NCI-H69 (cell line): Measurements from ENCODE around the gene FAT4.
A peak's percentile ranks its signal among the peaks of the same experiment; 100 is the strongest.

Experiments
- DNase-seq: peaks from one replicate; lab custom pipeline; 2025; lab: John Stamatoyannopoulos, UW

Gene FAT4, protein sequence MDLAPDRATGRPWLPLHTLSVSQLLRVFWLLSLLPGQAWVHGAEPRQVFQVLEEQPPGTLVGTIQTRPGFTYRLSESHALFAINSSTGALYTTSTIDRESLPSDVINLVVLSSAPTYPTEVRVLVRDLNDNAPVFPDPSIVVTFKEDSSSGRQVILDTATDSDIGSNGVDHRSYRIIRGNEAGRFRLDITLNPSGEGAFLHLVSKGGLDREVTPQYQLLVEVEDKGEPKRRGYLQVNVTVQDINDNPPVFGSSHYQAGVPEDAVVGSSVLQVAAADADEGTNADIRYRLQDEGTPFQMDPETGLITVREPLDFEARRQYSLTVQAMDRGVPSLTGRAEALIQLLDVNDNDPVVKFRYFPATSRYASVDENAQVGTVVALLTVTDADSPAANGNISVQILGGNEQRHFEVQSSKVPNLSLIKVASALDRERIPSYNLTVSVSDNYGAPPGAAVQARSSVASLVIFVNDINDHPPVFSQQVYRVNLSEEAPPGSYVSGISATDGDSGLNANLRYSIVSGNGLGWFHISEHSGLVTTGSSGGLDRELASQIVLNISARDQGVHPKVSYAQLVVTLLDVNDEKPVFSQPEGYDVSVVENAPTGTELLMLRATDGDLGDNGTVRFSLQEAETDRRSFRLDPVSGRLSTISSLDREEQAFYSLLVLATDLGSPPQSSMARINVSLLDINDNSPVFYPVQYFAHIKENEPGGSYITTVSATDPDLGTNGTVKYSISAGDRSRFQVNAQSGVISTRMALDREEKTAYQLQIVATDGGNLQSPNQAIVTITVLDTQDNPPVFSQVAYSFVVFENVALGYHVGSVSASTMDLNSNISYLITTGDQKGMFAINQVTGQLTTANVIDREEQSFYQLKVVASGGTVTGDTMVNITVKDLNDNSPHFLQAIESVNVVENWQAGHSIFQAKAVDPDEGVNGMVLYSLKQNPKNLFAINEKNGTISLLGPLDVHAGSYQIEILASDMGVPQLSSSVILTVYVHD (N-terminal part only)

DNA sequence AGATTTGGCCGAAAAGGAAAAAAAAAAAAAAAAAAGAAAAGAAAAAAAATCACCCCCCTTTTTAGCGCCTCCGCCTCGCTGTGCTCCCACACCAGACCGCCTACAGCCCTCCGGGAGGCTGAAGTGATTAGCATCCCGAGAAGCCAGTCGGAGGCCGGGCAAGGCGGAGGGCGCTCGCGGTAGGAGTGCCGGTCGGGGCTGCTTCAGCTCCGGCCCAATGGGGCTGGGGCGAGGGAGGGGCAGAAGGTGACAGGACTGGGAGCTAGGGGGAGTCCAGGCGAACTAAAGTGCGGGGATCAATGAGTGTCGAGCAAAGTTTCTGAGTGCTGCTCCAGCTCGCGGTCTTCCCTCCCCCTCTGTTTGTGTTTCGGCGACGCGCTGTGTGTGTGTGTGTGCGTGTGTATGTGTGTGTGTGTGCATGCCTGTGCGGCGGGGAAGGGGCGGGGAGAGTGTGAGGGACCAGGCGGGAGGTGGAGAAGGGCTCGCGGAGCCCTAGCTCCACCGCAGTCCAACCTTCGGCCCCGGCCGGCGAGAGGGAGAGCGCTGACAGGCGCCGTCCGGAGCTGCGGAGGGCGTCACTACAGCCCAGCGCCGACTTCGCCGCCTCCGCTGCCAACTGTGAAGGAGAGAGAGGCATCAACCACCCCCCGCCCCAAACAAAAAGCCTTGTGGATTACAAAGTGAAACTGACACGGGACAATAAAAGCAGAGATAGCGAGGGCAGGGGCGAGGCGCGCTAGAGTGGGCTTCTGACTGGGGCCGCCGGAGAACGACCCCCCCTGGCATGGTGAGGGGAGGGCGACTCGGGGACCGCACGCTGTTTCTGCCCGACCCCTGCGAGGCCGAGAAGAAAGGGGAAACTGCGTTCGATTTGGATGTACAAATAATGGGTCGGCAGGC, at the start of gene FAT4:
TSS of gene FAT4 (plus strand) at position 280 of the 900 bp plus-strand sequence. CDS start 1,457 bp downstream, outside the sequence.
- peak; percentile 86 for DNase-seq

DNA sequence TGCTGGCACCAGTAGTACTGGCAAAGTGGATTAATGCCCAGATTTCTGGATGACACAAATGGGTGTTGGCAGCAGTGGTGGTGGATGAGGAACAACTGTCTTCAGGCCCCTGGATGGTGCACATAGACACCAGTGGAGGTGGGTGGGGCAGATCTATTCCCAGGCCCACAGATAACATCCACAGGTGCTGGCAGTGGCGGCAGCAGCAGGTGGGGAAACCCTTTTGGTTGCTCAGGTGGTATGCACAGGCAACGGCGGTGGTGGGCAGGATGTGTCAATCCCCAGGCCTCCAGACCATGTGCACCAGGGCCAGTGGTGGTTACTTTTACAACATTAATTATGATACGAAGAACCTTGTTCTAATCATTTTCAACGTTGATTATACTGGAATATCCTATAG, 48.9 kb upstream of the FAT4 start:
- no peak for DNase-seq

DNA sequence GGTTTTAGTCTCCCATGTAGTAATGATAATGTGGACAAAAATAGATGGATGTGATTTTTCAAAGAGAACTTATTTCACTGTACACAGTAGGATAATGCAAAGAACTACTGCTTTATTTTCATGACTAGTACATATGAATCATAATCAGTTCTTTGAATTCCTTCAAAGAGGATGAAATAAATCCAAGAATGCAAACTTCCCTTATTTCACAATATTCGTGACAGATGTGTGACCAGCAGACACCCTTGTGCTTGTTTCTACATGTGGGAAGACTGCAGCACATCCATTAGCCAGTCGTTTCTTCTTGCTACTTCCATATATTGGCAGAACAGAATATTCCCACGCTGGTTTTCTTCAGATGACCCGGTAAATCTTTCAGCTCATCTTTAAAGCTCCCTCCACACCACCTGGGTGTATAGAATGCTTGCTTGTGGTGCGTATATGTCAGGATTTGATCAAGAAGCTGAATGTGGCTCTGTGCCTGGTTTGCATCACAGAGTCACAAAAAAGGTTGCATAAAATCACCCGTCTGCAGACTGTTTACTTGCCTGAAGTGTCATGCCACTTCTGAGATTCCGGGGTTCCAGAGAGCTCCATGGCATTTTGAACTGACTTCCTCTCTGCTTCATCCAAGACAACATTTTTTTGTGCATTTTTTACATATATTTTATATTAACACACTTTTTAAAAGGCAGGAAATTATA, 47.7 kb upstream of the FAT4 start:
- peak; percentile 50 for DNase-seq

DNA sequence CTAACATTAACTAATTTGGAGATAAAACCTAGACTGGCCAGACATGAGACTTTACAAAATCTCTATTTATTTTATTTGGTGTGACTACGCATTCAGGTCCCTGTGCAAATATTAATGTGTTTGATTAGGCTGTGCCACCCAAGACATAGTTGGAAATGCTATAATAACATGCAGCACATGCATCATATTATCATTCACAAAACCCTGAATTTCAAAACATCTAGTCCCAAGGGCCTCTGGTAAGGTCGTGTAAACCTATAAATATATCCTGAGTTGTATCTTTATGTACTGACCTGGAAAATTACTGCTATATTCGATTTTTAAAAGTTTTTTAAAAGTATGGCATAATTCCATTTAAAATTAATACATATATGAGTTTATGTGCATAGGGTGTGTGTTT, 47.1 kb upstream of the FAT4 start:
- peak; percentile 20 for DNase-seq

DNA sequence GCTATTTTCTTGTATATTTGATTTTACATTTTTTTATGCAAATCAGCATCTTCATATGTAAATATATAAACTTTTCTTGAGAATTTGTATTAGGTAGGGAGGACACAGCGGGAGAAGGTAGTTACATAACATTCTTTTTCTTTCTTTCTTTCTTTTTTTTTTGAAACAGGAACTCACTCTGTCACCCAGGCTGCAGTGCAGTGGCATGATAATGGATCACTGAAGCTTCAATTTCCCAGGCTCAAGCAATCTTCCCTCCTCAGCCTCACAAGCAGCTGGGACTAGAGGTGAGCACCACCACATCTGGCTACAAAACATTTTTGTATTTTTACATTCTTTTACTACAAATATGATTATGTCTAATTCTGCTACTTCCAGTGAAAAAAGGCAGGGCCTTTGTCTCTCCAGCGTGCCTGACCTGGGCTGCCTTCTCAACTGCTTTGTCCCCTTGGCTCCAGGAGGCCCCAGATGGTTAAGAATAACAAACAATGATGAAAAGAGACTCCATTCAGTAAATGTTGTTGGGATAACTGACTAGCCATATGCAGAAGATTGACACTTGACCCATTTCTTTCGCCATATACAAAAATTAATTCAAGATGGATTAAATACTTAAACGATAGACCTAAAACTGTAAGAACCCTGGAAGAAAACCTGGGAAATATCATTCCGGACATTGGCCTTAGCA, 46.5 kb upstream of the FAT4 start:
- DNase-seq, result peak; percentile 85

DNA sequence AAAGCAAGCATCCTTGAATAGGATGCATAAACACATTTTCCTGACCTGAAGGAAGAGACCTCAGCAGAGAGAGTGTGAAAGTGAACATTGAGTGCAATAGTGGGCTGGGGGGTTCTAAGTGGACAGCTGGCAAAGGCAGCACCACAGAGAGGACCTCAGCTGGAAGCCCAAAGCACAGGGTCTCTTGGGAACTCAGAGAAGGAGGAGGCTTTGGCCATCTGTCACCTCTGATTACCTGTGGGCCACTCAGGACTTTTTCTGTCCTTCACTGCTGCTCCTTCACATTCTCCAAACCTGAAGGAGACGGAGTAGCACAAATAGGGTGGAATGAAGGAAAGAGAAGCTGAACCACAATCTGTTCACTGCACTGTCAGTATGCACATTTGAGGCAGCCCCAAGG, 37.9 kb upstream of the FAT4 start:
- peak; percentile 57 for DNase-seq

DNA sequence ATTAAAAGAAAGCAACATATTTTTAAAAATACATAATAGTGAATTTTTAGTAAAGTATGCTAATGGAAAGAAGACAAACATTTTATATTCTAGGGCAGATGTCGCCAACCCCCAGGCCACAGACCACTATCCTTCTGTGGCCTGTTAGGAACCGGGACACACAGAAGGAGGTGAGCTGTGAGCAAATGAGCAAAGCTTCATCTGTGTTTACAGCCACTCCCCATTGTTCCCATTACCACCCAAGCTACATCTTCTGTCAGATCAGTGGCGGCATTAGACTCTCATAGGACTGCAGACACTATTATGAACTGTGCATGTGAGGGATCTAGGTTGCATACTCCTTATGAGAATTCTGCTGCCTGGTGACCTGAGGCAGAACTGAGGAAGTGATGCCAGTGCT, 37.0 kb upstream of the FAT4 start:
- no peak for DNase-seq

DNA sequence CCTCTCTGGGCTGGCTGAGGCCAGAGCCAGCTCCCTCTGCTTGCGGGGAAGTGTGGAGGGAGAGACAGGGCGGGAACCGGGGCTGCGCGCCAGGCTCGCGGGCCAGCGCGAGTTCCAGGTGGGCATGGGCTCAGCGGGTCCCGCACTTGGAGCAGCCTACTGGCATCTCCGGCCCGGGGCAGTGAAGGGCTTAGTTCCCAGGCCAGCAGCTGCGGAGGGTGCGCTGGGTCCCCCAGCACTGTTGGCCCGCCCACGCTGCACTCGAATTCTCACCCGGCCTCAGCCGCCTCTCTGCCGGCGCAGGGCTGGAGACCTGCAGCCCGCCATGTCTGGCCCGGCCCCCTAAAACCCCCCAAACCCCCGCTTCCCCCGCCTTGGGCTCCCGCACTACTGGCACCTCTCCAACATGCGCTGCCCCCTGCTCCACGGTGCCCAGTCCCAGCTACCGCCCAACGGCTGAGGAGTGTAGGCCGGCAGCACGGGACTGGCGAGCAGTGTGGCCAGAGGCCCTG, 33.8 kb upstream of the FAT4 start:
- DNase-seq, result no peak

DNA sequence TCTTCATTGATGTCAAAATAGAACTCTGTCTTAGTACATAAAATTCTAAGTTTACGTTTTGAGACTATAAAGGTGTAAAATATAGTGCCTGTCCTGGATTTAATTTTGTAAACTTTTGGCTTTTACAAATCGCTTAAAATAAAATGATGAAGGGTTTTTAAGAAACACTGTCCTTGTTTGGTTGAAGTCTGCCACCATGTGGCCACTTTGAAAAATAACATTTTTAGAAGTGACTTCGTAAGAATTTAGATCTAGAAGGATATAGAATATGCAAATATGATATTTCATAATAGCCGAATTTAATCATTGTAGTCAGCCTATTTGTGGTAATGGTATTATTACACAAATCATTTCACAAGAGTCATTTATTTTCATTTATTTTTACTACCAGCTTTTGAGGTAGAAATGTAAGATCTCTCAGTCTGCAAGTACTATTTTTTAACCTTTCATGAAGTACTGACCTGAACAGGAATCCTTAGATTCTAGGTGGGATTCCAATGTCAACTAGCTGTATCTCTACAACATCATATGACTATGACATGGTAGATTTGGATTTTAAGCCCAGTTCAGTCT, 31.0 kb upstream of the FAT4 start:
- peak; percentile 34 for DNase-seq

DNA sequence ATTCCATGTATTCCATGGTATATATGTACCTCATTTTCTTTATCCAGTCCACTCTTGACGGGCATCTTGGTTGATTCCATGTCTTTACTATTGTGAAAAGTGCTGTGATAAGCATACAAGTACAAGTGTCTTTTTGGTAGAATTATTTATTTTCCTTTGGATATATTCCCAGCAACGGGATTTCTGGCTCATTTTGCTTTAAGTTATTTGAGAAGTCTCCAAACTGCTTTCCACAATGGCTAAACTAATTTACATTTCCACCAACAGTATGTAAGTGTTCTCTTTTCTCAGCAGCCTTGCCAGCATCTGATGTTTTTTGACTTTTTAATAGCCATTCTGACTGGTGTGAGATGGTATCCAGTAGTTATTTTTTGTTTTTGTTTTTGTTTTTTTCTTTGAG, 17.6 kb upstream of the FAT4 start:
- no peak for DNase-seq

DNA sequence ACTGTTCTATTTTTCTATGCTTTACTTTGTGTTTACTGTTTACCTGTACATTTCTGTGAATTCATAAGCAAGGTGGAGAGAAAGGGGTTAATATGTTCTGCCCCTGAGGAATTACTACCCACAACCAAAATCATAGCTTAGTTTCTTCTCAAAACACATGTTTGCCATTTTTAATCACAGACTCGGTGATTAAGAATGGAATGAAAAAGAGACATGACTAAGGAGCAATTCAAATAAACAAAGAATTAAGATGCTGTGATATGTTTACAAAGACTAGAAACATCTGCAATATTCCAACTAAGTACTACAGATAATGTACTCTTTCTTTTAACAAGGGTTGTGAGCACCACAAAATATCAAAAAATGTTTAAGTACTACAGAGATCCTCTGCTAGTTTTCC, 11.7 kb upstream of the FAT4 start:
- DNase-seq, result no peak

DNA sequence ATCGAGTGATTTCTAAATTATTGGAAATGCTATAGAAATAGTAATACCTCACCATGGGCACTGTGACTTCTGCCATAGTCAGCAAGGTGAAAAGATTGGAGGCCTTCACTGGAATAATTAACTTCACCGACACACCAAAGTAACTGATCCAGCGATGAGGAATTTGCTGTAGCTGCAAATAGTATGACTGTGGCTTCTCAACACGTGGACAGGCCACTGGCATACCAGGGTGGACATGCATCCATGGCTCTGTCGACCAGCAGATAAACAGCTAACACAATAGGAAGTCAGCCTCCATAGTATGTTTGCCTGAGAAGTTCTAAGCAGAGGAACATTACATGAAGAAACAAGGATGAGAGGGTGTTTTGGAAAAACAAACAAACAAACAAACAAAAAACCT, 10.9 kb upstream of the FAT4 start:
- DNase-seq, result no peak

DNA sequence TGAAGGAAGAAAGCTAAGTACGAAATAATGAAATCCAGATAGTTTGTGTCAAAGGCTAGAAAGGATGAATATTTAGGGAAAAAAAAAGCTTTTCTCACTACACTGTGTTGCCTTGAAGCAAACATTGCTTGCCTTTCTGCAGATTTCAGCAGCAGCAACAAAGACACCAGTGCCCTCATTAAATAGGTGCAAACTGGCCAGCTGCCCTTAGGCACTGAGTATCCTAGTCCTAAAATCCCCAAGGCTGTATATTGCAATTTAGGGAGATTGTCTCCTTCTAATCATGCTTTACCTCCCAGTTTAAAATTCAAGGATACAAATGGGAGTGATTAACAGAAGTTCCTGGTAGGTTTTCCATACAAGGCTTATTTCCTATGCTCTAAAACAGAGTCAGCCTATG, 8.6 kb upstream of the FAT4 start:
- DNase-seq, result peak; percentile 21

DNA sequence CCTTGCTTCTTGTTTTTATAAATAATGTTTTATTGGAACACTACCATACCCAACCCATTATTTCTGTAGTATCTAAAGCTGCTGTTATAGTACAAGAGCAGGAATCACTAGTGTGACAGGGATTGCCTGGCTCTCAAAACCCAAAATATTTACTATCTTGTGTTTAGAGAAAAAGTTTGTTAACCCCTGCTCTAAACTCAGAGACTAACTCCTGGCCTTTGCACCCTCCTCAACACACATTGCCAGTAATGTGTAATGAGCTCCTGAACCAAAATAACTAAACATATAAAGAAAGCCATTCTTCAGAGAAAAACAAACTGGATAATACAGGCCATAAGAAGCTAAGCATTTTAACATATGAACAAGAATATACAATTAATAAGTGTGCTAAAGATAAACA, 8.2 kb upstream of the FAT4 start:
- no peak for DNase-seq

DNA sequence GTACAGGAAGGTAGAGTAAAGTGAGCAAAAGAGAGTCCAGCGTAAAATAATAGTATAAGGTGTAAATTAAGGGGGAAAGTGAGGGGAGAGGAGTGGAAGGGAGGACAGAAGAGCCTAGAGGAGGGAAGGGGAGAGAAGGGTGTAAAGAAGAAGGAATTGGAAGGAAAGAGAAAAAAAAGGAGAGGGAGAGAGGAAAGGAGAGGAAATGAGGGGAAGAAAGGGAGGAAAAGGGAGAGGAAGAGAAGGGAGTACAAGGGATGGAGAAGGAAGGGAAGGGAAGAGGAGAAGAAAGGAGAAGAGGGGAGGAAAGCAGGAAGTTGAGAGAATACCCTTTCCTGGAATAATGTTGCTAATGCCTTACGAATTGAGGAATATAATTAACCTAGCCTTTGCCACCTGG, 3.3 kb upstream of the FAT4 start:
- DNase-seq, result no peak

DNA sequence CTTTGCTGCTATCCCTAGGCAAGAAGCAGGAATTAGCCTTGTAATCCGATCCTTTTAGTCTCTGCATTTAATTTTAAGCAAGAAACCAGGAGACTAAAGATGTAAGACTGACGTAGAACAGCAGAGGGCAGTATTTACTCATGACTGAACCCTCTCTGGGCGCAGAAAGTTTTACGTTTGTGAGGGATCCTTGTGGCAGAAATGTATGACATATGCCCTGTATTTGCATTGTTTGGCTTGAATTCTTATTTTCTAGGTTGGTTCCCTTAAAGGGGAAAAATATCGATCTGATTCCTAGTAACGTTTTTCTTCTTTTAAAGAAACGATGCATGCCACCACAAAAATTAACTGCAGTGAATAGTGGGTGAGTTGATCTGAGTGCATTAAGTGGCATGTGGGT, 1.3 kb upstream of the FAT4 start:
- DNase-seq, result peak; percentile 79

DNA sequence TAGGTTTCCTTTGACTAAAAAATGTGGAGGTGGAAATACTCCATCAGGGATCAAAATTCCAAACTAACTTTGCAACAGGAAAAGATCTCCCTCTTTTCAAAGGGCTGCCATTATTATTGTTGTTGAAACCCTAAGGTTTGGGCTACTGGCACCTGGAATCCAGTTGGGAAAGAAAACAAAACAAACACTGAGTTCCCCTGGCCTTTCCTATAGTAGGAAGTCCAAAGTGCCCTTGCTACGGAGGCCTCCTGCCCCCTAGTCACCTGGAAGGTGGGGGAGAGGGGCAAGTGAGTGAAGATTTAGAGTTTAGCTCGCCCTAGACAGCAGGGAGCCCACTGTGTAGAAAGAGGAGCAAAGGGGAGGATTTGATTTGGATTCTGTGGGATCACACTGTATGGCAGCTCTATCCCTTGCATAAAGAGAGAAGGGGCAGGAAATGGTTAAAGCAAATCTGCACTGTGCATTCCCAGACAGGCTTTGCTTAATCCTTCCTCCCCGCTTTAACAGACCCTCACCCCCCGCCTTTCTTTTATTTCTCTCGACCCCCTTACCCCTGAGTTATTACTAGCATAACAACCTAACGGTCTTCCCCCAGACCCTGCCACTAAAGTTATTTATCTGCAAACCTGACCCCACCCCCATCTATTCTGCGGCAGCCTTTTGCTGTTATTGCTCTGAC, 627 bp upstream of the FAT4 start:
- peak; percentile 41 for DNase-seq

DNA sequence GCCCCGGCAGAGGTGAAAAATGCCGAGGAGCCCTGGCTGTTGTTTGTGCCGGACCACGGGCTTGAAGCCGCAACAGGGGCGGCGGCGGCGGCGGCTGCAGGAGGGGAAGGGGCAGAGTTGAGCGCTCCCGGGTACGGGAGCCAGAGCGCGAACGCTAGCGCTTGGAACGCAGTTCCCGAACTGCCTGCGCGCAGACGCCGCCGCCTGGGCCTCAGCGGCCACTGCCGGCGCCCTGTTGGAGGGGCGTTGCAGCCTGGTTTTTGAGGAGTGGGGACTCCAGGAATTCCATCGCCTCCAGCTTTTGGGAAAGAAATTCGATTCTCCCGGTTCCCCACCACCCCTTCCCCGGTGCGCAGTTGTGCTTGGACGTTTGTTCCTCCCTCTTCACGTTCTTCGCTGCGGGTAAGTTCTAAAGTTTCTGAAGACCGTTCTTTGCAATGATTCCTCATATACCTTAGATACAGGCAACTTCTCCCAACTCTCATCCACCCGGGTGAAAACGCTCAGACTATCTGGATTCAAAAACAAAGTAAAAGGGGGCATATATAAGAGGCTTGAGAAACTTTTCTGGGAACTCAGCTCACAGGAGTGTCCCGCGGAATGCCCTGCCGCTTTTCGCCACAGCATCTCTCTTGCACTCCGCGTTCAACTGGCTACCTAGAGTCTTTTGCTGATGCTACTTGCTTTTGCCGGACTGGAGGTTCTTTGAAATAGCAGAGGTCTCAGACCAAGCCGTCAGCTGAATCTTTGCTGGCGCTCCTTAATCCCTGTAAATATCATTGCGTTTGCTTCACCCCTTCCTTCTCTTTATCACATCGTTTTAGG, 1.0 kb downstream of the FAT4 start:
- peak; percentile 70 for DNase-seq

DNA sequence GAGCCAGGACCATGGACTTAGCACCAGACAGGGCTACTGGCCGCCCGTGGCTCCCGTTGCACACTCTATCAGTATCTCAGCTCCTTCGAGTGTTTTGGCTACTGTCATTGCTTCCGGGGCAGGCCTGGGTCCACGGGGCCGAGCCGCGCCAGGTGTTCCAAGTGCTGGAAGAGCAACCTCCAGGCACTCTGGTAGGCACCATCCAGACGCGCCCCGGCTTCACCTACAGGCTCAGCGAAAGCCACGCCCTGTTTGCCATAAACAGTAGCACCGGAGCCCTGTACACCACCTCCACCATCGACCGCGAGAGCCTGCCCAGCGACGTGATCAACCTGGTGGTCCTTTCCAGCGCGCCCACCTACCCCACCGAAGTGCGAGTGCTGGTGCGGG, 1.6 kb downstream of the FAT4 start:
- peak; percentile 76 for DNase-seq
